Fibroblast of skin of left biceps (primary cell): ENCODE data around the gene SMC3.
A peak's percentile ranks its signal among the peaks of the same experiment; 100 is the strongest.
"Not testable (repeated sequence)": the region's sequence is repeated elsewhere in the genome, so short reads cannot be mapped to it uniquely, and the experiment has no call there.

Source experiments
- DNase-seq, 2 experiments: peaks; one replicate each; pipeline ENCODE4 v3.0.0-alpha.2; 2013; ENCODE audit warnings: low read depth in 2 of 2

Gene SMC3

DNA sequence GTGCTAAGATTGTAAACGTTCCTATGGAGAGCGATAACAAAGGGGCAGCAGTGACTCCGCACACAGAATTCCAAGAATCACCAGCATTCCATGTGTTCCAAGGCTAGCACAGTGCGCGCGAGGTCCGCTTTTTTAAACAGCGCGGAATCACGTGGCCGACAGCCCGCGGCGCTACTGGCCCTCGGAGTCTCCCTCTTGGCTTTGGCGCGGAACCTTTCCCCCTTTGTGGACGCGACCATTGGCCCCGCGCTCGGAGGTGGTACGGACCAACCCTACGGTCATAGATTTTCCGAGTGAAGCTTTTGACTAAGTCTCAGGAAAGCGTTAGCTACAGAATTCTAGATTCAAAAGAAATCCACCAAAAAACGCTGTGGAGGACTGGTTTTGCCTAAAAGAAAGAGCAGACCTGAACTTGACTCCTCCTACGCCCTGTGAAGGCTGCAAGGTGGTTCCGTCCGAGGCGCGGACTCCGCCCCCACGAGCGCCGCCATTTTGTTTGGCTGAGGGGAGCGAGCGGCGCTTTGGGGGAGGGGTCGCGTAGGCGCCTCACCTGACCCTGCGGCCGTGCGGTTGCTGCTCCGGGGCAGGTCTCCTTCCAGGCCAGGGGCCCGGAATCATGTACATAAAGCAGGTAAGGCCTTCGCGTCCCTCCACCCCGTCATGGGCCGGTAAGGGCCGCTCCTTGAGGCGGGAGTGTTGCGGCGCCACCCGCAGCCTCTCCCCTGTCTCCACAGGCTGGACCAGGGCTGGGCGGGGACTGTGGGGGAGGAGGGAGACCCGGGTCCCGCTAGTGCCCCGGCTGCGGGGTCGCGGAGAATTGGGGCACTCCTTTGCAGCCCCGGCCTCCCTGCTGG lies at the start of gene SMC3:
SMC3 (plus strand) TSS at position 495 of the 854 bp plus-strand sequence; CDS start at position 617, 122 bp downstream.
- peak; percentile 94 to 95 for DNase-seq

DNA sequence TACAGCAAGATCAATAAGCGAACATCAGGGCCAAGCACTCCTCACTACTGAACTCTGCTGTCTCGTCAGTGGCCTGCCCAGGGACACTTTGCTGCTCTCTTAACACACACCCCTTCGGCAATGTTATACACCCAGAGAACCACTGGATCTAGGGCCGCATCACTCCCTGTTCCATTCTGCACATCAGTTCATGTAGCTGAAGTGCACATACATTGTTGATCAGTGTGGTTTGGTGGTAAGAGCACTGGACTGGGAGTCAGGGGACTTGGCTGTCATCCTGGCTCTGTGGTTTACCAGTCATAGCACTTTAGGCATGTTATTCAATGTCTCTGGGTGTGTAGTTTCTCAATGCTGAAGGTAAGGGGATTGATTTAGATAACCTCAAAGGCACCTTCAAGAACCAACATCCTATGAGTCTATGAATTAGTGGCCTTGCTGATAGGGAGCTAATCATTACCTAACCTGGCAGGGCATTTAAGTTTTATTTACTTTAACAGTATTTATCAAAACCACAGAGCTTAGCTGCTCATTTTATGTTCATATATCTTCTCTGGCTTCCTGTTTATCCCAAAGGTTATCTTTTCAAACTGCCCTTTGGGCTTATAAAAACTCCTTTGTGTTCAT lies 45.0 kb upstream of the SMC3 start:
- no peak for DNase-seq

DNA sequence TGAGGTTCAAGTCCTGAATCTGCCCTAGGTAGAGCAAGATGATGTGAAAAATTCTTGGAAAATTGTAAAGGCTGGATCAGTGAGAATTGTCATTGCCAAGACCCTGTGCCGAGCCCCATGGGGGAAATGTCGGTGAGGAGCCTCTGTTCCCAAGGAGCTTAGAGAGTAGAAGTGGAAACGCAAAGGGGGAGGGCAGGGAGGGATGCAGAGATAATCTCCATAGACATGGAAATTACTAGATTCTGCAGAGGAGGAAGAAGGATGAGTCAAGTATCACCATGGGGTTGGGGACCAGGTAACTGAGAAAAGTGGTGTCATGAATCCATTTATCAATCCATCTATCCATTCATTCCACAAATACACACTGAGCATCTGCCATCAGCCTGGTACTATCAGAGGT lies 43.8 kb upstream of the SMC3 start:
- no peak for DNase-seq

DNA sequence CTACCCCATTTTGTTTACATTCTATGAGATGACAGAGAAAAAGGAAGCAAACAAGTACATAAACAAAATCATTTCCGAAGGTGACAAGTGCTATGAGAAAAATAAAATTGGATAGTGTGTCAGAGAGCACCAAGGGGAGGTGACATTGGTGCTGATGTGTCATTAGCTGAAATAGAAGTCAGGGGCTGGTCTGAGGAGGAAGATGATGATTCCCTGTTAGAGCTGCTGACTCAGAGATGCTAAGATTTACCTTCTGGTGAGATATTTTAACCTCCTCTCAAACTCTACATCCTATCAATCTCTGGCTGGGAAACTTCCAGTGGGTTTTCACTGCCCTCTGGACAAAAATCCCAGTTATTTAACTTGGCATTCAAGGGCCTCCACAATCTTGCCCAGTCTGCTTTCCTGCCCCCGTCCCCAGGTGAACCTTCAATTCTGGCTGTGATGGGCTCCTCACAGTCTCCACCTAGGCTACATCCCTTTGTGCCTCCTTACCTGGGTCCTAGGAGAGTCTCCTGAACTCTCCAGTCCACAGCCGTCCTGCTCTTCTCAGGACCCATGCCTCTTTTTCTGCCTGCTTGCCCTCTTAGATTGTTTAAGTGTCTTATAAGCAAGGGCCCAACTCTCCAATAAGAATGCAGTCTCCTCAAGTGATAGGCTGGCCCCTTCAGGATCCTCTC lies 43.2 kb upstream of the SMC3 start:
- DNase-seq = no peak

DNA sequence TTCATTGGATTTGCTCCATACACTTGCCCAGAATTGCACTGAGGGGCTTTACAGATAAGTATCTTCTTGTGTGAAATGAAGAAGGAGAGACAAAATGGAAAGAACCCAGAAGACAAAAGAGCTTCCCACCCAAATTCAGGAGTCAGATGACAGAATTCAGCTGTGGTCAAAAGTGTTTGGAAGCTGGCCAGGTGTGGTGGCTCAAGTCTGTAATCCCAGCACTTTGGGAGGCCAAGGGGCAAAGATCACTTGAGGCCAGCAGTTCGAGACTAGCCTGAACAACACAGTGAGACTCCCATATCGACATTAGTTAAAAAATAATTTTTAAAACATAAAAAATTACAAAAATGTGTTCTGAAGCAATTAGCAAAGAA lies 42.6 kb upstream of the SMC3 start:
- no peak for DNase-seq

DNA sequence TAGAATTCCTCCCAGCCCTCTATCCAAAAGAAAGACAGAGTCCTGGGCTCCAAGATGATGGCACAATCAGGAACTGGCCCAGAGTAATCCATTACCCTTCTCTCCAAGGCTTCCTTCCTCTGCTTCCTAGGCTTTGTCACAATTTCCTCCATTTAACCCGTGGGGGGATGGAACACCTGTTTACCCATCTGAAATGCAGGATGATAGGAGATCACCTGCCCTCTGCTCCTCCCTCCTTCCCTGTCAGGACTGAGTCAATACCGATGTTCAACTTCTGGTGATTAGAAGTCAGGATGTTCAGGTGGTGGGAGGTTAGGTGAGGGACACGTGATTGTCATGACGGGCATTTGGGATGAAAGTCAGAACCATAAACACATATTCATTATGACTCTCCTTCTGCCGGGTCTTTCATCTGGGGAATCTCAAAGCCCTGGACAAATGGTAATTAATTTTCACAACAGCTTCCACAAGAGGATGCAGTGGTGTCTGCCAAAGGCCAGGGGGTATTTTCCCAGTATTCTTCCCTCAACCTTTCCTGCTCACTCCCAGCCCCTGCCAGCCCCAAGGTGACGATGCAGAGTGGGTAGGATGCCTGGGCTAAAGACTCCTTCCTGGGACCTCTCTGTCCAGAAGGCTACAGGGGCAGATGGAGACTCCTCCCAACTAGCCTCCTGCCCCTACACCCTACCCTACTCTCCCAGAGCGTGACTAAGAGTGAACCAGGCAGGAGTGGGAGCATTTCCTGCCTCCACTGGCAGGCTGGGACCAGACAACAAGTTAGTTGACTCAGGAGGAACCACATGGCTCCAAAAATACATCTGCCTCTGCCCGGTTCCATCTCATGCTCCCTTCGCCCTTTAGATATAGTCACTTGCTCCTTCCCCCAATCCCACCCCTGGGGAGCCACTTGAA lies 41.9 kb upstream of the SMC3 start:
- DNase-seq = no peak

DNA sequence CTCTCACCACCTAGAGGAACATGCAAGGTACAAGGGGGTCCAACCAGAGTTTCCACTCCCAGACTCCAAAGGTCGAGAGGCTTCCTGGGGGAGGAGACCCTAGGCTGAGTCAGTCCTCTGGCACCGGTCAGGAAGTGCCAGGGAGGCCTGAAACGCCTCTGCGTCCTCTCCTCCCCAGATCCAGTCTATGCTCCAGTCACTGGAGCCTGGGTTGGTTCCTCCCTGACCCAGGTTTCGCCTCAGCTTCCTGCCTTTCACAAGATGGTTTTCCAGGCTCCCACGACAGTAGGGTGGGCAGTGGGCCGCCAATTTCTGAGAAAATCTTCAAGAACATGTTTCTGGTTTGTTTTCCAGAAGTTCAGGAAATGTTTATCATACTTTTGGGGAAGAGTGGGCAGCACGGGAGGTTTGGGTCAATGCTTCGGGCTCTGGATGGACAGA lies 39.7 kb upstream of the SMC3 start:
- no peak for DNase-seq

DNA sequence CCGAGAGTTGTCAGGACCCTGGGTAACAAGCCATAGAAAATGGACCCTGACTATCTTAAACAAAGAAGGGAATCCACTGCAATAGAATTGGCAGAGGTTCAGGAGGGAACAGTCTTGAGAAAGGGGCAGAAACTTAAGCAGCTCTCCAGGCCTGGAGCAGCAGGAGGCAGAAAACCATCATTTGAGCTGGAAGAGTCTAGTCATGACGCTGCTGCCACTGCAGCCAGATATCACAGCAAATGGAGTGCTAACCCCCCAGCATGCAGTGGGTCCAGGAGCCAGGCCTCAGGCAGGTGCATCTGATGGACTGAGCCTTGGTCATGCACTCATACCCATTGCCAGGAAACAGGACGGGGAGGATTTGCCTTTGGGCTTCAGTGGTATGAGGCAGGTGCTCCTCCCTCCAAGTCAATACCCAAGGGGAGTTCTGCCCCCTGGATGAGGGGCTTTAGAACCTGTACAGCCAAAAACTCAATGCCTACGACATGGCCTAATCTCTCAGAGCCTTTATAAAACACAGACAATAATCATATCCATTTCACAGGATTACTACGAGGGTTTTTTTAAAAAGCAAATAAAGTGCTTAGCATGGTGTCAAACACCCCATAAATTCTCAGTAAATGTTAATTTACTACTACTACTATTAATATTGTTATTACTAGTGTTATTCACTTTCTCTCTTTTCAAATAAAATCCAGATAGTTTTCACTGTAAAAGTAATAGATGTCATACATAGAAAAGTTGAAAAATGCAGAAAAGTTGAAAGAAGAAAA lies 39.1 kb upstream of the SMC3 start:
- DNase-seq = no peak

DNA sequence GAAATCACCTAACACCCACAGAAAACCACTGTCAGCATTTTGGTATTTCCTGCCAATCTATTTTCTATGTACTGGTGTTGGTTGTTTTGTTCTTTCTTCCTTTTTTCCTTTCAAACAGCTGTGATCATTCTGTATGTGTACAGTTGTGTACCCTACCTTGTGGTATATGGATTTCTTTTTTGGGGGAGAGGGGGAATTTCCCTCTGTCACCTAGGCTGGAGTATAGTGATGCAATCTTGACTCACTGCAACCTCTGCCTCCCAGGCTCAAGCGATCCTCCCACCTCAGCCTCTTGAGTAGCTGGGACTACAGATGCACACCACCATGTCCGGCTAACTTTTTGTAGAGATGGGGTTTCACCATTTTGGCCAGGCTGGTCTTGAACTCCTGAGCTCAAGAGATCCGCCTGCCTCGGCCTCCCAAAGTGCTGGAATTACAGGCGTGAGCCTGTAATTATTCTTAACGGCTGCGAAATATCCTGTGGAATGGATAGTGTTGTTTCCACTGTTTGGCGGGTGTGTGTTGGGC lies 38.4 kb upstream of the SMC3 start:
- DNase-seq = not testable (repeated sequence)

DNA sequence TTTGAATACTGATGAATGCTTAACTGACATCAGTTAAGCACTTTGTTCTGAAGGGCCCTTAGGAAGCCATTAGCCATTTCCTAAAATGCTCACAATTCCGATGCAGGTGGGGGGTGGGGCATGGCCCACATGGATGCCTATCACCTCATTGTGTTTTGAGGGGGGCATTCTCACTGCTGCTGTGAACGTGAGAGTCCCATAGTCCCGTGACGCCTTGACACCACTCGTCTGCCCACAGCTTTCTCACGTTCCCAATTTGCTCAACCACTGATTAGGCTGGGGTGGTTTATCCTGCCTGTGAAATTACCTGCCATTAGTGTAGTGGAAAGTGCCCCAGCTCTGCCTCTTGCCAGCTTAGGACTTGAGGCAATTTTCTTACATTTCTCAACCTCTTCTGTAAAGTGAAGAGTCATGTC lies 37.9 kb upstream of the SMC3 start:
- no peak for DNase-seq

DNA sequence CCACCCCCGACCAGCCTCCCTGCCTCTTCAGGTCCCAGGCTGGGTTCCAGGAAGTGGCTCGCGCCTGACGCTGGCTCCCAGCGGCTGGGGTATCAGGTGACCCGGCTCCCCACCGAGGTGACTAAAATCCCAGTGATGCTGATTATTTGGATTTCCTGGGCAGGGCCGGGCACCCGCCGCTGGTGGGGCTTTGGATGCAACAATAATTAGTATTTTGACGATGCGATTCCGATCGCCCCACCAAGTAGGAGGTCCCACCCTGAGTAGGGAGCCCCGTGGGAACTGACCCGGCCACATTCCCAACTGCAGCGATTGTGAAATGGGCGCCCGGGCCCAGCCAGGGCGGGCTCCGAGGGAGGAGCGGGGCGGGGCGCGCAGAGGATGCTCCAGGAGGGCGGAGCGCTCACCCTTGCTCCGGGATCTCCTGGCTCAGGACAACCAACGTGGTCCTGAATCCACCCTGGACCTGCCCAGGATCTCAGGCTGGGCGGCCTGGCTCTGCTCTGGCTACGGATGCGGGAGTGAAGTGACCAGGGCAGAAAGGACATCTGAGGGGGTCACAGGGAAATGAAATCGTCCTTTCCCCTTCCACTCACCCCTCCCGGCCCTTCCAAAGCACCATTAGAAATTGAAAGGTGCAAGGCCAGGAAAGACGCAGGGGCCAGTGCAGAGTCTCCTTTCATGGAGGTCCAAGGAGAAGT lies 37.2 kb upstream of the SMC3 start:
- DNase-seq = no peak

DNA sequence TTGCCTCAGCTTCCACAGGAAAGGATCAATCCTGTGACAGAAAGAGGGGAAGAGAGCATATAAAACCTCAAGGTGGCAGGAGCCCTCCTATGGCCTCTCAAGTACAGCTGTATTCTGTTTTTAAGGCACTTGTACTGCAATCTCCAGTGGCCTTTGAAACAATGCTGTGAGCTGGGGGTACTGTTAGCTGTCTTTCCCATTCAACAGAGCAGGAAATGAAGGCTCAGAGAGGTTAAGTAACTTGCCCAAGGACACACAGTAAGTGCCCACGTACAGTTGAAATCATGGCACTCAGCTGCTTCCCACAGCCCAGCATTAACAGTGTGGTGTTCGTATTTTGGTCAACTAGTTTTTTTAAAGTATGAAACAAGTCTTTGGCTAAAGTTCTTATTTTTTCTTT lies 35.8 kb upstream of the SMC3 start:
- DNase-seq = no peak

DNA sequence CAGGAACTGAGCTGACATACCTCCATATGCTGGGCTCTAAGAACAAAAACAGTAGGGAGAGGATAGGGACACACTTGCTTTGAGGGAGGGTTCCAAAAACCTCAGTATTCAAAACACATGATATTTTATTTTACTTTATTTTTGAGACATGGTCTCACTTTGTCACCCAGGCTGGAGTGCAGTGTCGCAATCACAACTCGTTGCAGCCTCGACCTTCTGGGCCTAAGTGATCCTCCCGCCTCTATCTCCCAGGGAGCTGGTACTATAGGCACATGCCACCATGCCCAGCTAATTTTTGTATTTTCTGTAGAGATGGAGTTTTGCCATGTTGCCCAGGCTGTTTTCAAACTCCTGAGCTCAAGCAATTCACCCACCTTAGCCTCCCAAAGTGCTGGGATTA lies 34.9 kb upstream of the SMC3 start:
- DNase-seq = not testable (repeated sequence)

DNA sequence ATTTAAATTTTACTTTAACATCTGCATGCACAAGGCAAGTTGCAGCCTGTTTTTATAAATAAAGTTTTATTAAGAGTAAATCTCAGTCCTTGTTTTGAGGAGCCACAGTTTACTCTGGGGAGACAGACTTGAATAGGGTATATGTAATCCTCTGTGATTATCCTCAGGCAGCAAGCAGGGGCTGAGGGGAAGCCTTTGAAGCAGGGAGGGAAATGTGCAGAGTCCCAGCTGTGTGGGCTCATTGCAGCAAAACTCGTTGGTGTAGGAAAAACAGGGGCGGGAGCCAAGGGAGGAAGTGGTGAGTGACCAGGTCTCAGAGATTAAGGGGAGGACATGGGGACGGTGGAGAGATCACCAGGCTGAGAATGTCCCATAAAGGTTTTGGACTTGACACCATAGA lies 34.3 kb upstream of the SMC3 start:
- no peak for DNase-seq

DNA sequence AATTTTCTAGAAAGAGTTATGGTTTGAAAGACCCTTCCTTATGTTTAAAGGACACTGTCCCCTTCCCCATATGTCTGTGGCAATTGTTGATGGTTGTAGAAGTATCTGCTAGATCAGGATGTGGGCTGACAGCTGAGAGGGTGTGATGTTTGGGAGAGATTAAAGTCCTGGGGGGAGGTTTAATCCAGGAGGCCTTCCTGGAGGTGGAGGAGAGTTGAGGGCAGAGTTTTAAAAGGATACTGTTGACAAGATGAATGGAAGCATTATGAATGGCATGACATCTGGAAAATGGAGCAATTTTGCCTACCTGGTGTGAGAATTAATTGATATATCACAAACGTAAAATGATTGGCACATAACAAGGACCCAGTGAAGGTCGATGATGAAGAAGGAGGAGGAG lies 32.9 kb upstream of the SMC3 start:
- no peak for DNase-seq

DNA sequence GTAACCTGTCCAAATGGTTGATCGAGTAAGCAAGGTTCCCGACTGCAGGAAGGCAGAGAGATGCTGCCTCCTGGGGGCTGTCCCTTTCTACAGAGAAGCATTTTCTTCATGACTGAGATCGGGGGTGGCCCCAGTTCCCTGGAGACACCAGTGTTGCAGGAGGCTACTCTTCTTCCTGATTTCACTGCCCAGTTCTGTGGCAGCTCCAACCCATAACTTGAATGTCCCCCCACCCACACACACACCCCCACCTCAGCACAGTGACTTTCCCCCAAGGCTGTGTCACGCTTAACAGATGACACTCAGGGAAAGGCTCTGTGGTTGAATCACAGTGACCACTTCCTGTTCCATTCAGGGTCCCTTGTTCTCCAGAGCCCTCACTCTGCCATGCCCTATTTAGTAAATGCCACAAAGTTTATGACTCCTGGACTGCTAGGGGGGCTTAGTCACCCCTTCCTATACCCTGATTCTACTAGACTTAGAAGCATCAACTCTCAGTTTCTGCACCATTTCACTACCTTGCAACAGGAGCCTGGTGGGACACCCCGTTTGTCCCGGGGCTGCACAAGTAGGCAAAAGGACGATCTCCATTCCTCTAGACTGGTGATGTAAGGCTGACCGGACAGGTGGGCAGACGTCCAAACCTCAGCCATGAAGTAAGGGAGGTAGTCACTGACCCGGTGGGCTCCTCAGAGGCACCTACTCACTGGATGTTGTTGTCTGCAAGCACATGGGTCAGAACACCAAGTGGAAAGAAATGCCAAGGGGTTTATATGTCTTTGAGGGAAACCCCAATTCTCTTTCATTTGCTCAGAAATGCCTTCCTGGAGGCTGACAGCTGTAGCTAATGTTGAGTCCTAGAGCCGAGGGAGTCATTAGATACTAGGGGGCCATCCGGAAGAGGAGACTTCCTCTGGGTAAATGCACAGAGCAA lies 31.3 kb upstream of the SMC3 start:
- DNase-seq = no peak

DNA sequence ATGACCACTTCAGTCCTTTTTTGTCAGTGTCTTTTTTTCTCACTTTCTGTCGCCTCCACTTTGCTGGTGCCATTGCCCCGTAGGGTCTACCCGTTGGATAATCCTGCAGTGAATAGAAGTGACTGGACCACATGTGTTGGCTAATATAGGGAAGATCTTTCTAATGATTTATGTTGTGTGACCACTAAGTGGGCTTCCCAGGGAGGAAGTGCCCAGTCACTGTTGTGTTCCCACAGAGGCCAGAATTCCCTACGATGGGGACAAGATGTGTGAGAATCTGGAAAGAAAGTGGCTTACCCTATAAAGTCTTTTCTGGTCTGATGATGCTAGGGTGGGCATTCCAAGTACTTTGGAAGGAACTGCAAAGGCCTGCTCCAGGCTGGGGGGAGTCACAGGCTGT lies 28.4 kb upstream of the SMC3 start:
- no peak for DNase-seq

DNA sequence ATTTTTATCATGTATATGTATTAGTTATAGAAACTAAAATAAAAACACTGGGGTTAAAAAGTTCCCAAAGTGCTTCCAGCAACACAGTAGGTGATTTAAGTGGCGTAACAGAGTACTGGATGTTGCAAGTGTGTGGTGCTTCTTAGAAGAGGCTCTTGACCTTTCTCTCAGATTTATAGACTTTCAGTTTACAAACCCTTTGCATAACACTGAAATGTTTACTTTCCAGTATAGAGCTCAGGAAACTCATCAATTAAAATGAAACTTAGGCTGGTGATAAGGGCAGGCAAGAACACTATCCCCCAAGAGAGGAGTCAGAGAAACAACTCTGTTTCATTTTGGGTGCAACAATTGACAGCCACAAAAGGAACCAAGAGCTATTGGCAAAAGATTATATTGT lies 27.5 kb upstream of the SMC3 start:
- DNase-seq = no peak

DNA sequence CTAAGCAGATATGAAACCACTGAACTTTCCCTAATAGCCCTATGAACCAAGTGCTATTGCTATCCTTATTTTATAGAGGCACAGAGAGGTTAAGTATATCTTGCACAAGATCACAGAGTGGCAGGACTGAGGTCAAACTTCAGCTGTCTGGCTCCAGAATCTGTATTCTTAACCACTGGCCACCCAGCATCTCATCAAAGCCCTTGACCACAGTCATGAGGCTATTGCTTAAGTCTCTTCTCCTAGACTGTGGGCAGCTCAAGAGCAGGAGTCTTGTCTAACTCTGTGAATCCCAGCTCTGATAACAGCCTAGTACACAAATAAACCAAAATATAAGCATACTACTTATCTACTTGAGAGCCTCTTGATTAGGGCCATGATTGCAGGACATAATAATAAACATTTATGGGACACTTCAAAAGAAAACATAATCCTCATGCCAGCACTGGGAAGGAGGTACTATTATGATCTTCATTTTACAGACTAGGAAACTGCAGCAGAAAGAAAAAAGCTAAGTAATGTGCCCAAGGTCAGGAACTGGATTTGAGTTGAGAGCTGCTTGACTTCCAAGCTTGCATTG lies 22.4 kb upstream of the SMC3 start:
- DNase-seq = no peak
